ENCODE measurements around the gene LYRM1.

DNA sequence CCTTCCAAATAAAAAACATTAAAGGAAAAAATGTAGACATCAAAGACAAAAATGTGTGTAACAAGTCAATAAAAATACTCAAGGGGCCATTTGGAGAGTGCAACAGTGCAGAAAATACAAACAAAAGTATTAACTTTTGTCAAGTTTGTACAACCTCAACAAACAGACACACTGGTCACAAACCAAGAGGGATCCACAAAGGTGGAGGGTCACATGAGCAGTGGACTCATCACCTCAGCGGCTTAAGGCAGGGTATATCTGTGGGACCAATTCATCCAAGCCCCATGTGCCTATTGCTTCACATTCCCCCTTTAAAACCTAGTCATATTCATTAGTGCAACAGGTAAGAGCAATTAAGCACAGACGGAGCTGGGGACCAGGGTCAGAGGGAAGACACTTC is 45.6 kb upstream of the LYRM1 start:
- TF ChIP-seq, protein P1, sequence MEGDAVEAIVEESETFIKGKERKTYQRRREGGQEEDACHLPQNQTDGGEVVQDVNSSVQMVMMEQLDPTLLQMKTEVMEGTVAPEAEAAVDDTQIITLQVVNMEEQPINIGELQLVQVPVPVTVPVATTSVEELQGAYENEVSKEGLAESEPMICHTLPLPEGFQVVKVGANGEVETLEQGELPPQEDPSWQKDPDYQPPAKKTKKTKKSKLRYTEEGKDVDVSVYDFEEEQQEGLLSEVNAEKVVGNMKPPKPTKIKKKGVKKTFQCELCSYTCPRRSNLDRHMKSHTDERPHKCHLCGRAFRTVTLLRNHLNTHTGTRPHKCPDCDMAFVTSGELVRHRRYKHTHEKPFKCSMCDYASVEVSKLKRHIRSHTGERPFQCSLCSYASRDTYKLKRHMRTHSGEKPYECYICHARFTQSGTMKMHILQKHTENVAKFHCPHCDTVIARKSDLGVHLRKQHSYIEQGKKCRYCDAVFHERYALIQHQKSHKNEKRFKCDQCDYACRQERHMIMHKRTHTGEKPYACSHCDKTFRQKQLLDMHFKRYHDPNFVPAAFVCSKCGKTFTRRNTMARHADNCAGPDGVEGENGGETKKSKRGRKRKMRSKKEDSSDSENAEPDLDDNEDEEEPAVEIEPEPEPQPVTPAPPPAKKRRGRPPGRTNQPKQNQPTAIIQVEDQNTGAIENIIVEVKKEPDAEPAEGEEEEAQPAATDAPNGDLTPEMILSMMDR (IDR thresholded peaks at IDR 0.05; ENCODE audit: insufficient read depth, low read depth, low read length) = no peak
- TF ChIP-seq EZH2 (IDR thresholded peaks at IDR 0.05; ENCODE audit: insufficient read depth, low read length) = no peak
